ENCODE data around the gene ENTREP3. TPM values are rescaled to one million over a fixed set of nuclear protein-coding genes. Genes with fewer than 3 reads are reported as not detected.
A peak's percentile ranks its signal among the peaks of the same experiment; 100 is the strongest.

Gene ENTREP3
- total and polyA plus RNA-seq, 8 donors = 2.8 to 77.9 (median 15.7) TPM

DNA sequence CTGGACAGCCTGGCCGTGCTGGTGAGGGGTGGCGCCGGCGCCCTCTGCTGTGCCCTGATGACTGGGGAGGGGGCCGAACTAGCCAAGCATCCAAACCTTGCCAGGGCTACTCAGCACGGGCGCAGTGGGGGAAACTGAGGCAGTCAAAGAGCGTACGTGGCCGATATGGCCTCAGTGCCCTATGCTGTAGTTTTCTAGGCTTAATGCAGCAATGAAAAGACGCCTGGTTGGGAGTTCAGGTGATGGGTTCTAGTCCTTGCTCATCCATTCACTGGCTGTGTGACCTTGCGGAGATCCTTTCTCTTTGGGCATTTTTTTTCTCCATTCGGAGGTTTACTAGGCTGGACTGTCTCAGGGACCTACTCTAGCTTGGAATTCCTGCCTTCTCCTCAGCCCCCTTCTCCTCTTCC, 46.0 kb downstream of the ENTREP3 start:
- Histone ChIP-seq H3K4me1 (peaks cover 26 to 42% (median 36%) of the 10 kb centered on the region in 4 donors), H3K27ac (peak overlapping the region; percentile 98 to 100 (median 99)), H3K4me3 (peak overlapping the region; percentile 77 to 94 (median 86)), H3K9me3 (no peaks in the 10 kb centered on the region), H3K27me3 (no peaks in the 10 kb centered on the region), H3K36me3 (peaks cover 0 to 23% (median 17%) of the 10 kb centered on the region in 4 donors)
- TF ChIP-seq CTCF (IDR thresholded peaks at IDR 0.05) (no peak), EP300 (IDR thresholded peaks at IDR 0.05) (no peak), POLR2A (IDR thresholded peaks at IDR 0.05) (no peak), POLR2AphosphoS5 (IDR thresholded peaks at IDR 0.05) (no peak)
- 1 to 4% (median 4%) methylated on average over 6 to 13 of the region's 13 CpGs for WGBS, 5 donors
- intact Hi-C loops (cut with DNase I; ENCODE audit: low total_unique reads) = no loop called here
- no peak for DNase-seq

- Histone ChIP-seq H3K9me3 (no peaks in the 10 kb centered on the region), H3K27me3 (no peaks in the 10 kb centered on the region), H3K4me3 (peak within 1 kb of the TSS; percentile 77 to 94 (median 86)), H3K36me3 (peaks cover 0 to 23% (median 17%) of the 10 kb centered on the region in 4 donors), H3K27ac (peak within 1 kb of the TSS; percentile 98 to 100 (median 99)), H3K4me1 (peaks cover 26 to 42% (median 36%) of the 10 kb centered on the region in 4 donors)
- whole genome bisulfite sequencing, 5 donors = 0 to 1% (median 1%) methylated on average over 34 to 64 of the region's 64 CpGs
- DNase-seq = peak; percentile 82 to 98
- intact Hi-C loops (cut with DNase I; ENCODE audit: low total_unique reads) = no loop called here
- peak in 2 of 3 donors; percentile 49 to 68 for TF ChIP-seq POLR2AphosphoS5 (IDR thresholded peaks at IDR 0.05)
- no peak for TF ChIP-seq POLR2A (IDR thresholded peaks at IDR 0.05)
- TF ChIP-seq EP300 (IDR thresholded peaks at IDR 0.05) = no peak
Measured at GRCh38 chr1:155208541-155209311, 46.6 kb downstream of the ENTREP3 start, which contains the start of gene MTX1. MTX1 (plus strand) TSS chr1:155208695; CDS start chr1:155208805, 110 bp downstream.

- no peak for TF ChIP-seq POLR2AphosphoS5 (IDR thresholded peaks at IDR 0.05)
- no peak for TF ChIP-seq CTCF (IDR thresholded peaks at IDR 0.05)
- no peak for TF ChIP-seq POLR2A (IDR thresholded peaks at IDR 0.05)
- TF ChIP-seq EP300 (IDR thresholded peaks at IDR 0.05) = no peak
- intact Hi-C loops (cut with DNase I; ENCODE audit: low total_unique reads) = no loop called here
- H3K36me3 ChIP-seq = peaks cover 0 to 23% (median 17%) of the 10 kb centered on the region in 4 donors
- H3K27ac ChIP-seq = peak within 1 kb of the TSS; percentile 98 to 100 (median 99)
- peak within 1 kb of the TSS; percentile 77 to 94 (median 86) for H3K4me3 ChIP-seq
- peaks cover 26 to 42% (median 36%) of the 10 kb centered on the region in 4 donors for H3K4me1 ChIP-seq
- peak in 1 of 2 donors; percentile 85 for DNase-seq
- WGBS, 5 donors = 16 to 24% (median 17%) methylated on average over 17 of the region's 17 CpGs
- H3K27me3 ChIP-seq = no peaks in the 10 kb centered on the region
- H3K9me3 ChIP-seq = no peaks in the 10 kb centered on the region
Measured at GRCh38 chr1:155207806-155208540, 47.3 kb downstream of the ENTREP3 start, which contains the start of gene THBS3. THBS3 (minus strand) TSS chr1:155207897; CDS start chr1:155207876, 21 bp downstream.

DNA sequence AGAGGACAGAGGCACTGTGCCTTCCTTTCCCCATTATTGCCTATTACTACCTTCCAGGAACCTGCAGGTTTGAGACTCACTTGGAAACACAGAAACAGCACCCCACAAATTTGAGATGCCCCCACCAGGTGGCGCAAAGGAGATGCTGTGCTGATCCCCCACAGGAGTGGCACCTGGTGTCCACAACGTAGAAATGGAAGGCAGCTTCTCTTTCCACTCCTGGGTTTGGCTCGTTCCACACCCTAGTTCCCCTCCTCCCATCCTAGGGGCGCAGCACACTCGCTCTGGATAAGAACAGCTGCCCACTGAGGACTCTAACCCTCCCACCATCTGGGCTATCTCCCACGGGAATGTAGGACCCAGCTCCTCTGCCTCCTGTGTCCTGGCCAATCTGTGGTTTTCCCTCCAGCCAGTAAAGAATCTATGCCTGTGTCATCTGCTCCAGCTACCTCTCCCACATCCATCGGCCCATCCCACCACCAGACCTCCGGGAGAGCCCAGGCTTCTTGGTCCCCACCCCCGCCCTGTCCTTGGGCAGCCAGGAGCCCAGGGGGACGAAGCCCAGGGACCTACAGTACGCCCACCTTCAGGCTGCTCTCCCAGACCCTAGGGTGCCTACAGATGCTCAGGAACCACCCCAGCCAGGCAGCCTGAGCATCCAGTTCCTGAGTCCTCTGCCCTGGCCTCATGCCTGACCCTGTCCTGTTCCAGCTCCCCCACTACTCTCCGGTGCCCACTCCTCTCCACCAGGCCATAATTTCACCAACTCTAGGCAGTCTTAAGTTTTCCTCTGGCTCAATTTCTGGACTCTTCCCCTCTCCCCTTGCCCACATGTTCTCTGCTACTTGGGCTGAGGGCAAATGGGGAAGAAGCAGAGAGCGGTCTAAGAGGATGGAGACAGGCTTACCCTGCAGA, 48.1 kb downstream of the ENTREP3 start:
- 19 to 27% (median 24%) methylated on average over 13 of the region's 13 CpGs for WGBS, 5 donors
- peak; percentile 92 to 94 for DNase-seq
- Histone ChIP-seq H3K27ac (peak overlapping the region; percentile 98 to 100 (median 99)), H3K4me3 (peak overlapping the region; percentile 77 to 94 (median 86)), H3K36me3 (peaks cover 0 to 16% (median 12%) of the 10 kb centered on the region in 4 donors), H3K9me3 (no peaks in the 10 kb centered on the region), H3K27me3 (no peaks in the 10 kb centered on the region), H3K4me1 (peaks cover 26 to 42% (median 36%) of the 10 kb centered on the region in 4 donors)
- intact Hi-C loops (cut with DNase I; ENCODE audit: low total_unique reads) = no loop called here
- peak in 2 of 3 donors; percentile 41 to 54 for TF ChIP-seq POLR2AphosphoS5 (IDR thresholded peaks at IDR 0.05)
- no peak for TF ChIP-seq EP300 (IDR thresholded peaks at IDR 0.05)
- peak in 5 of 7 experiments; percentile 76 to 95 (median 84) for TF ChIP-seq CTCF (IDR thresholded peaks at IDR 0.05)
- no peak for TF ChIP-seq POLR2A (IDR thresholded peaks at IDR 0.05)

All from stomach (tissue), 9 donors.